ENCODE data around the gene SMIM9. TPM values are rescaled to one million over a fixed set of nuclear protein-coding genes. Genes with fewer than 3 reads are reported as not detected.
"Not testable (repeated sequence)": the region's sequence is repeated elsewhere in the genome, so short reads cannot be mapped to it uniquely, and the experiment has no call there.

SMIM9 gene
- total RNA-seq, 1 donor from 2014 or later, result not detected

DNA sequence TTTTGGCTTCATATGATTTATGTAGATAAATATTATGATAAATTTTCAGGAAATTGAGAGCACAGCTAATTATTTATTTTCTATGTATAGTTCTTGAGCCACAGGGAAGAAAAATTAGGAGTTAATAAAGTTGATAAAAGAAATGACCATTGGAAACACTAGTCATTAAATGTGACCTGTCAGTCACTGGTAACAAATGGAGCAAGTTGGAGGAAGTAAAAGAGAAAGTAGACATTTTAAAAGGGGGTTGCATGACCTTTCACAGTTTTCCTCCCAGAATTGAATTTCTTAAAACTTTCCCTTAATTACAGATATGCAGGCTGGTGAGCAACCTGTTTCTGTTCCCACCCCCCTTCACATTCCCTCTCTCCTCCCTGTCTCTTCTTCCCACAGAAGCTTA, 5.3 kb downstream of the SMIM9 start:
- H4K20me1 ChIP-seq (ENCODE audit: low read depth), result no peaks in the 10 kb centered on the region
- no peak overlapping the region for H3K9ac ChIP-seq
- H3F3A ChIP-seq (ENCODE audit: low read depth), result no peaks in the 10 kb centered on the region
- H3K4me2 ChIP-seq, result no peak overlapping the region
- H3K36me3 Mint-ChIP-seq, result no peaks in the 10 kb centered on the region
- H3K27me3 ChIP-seq, result no peaks in the 10 kb centered on the region
- no peaks in the 10 kb centered on the region for H3K4me1 Mint-ChIP-seq
- no peaks in the 10 kb centered on the region for H3K79me2 ChIP-seq (ENCODE audit: low read depth)
- H3K27me3 Mint-ChIP-seq (ENCODE audit: insufficient read depth, low read depth), result peaks cover 3% of the 10 kb centered on the region
- no peak overlapping the region for H3K27ac ChIP-seq
- H3K36me3 ChIP-seq, result no peaks in the 10 kb centered on the region
- H3K4me3 Mint-ChIP-seq, result no peak overlapping the region
- no peaks in the 10 kb centered on the region for H3K4me1 ChIP-seq
- H3K4me3 ChIP-seq, result no peak overlapping the region
- no peak overlapping the region for H2AFZ ChIP-seq (replicated peaks)
- TF ChIP-seq, protein P1, sequence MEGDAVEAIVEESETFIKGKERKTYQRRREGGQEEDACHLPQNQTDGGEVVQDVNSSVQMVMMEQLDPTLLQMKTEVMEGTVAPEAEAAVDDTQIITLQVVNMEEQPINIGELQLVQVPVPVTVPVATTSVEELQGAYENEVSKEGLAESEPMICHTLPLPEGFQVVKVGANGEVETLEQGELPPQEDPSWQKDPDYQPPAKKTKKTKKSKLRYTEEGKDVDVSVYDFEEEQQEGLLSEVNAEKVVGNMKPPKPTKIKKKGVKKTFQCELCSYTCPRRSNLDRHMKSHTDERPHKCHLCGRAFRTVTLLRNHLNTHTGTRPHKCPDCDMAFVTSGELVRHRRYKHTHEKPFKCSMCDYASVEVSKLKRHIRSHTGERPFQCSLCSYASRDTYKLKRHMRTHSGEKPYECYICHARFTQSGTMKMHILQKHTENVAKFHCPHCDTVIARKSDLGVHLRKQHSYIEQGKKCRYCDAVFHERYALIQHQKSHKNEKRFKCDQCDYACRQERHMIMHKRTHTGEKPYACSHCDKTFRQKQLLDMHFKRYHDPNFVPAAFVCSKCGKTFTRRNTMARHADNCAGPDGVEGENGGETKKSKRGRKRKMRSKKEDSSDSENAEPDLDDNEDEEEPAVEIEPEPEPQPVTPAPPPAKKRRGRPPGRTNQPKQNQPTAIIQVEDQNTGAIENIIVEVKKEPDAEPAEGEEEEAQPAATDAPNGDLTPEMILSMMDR (IDR thresholded peaks at IDR 0.05), result no peak
- TF ChIP-seq EZH2phosphoT487 (IDR thresholded peaks at IDR 0.05) (no peak), EZH2 (IDR thresholded peaks at IDR 0.05) (no peak)
- DNase-seq (ENCODE audit: low spot score), result no peak
- H3K9me3 ChIP-seq (ENCODE audit: low read depth), result no peaks in the 10 kb centered on the region
- H3K27ac Mint-ChIP-seq, result no peak overlapping the region
- H3K9me3 Mint-ChIP-seq, result peaks cover 16% of the 10 kb centered on the region

DNA sequence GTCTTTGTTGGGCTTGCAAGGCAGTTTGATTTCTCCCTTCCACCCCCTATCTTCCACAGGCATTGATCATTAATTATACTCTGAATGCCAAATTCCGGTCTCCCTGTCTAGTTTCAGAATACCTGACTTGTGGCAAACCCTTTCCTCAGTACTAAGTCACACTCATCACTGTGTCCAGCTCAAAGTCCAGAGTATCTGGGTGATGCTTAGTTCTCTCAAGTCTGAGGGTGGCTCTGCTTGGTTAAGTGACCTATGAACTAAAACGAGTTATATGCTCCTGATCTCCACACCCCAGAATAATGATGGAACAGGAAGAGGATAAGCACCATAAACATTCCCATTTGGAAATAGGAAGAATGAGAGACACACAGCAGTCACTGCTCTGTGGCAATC, 6.5 kb downstream of the SMIM9 start:
- no peaks in the 10 kb centered on the region for H3K79me2 ChIP-seq (ENCODE audit: low read depth)
- Mint-ChIP-seq H3K9me3 (peaks cover 16% of the 10 kb centered on the region), H3K4me1 (no peaks in the 10 kb centered on the region), H3K27ac (no peak overlapping the region), H3K36me3 (no peaks in the 10 kb centered on the region), H3K27me3 (ENCODE audit: insufficient read depth, low read depth) (peaks cover 3% of the 10 kb centered on the region), H3K4me3 (no peak overlapping the region)
- no peaks in the 10 kb centered on the region for H4K20me1 ChIP-seq (ENCODE audit: low read depth)
- TF ChIP-seq EZH2phosphoT487 (IDR thresholded peaks at IDR 0.05), result no peak
- TF ChIP-seq EZH2 (IDR thresholded peaks at IDR 0.05), result no peak
- TF ChIP-seq, protein P1 (IDR thresholded peaks at IDR 0.05), result no peak
- no peak for DNase-seq (ENCODE audit: low spot score)
- no peaks in the 10 kb centered on the region for H3K27me3 ChIP-seq
- H2AFZ ChIP-seq (replicated peaks), result no peak overlapping the region
- H3K4me3 ChIP-seq, result no peak overlapping the region
- no peaks in the 10 kb centered on the region for H3K4me1 ChIP-seq
- no peak overlapping the region for H3K27ac ChIP-seq
- H3F3A ChIP-seq (ENCODE audit: low read depth), result no peaks in the 10 kb centered on the region
- no peak overlapping the region for H3K4me2 ChIP-seq
- H3K9me3 ChIP-seq (ENCODE audit: low read depth), result no peaks in the 10 kb centered on the region
- no peaks in the 10 kb centered on the region for H3K36me3 ChIP-seq
- H3K9ac ChIP-seq, result no peak overlapping the region

DNA sequence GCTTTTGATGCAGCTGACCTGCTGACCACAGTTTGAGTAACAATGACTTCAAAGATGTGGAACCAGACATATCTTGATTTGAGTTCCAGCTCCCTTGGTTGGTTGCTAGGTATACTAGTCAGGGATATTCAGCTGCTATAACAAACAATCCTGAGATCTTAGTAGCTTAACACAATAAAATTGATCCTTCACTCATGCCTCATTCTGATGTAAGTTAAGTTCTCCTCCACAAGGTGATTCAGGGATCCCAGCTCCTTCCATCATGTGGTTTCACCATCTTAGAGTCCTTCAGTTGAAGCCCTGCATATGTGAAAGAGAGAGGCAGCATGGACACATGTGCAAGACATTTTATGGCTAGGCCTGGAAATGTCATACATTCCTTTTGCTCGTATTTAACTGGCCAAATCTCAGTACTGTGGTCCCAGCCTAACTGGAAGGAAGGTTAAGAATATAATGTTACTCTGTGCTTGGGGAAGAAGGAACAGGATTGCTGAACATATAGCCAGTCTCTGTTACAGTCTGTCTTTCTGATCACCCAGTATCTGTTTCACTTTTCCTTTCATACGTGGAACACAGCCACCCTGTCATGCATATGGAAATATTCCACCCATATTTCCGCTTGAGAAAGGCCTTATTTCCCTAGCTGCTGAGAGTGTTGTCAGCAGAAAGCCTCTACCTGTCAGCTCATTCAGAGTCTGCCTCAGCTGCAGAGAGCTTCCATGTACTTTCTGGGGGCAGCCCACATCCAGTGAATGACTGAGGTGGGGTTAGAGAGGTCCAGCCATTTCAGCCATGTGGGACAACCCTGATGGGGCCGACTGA, 7.1 kb downstream of the SMIM9 start:
- H2AFZ ChIP-seq (replicated peaks), result no peak overlapping the region

DNA sequence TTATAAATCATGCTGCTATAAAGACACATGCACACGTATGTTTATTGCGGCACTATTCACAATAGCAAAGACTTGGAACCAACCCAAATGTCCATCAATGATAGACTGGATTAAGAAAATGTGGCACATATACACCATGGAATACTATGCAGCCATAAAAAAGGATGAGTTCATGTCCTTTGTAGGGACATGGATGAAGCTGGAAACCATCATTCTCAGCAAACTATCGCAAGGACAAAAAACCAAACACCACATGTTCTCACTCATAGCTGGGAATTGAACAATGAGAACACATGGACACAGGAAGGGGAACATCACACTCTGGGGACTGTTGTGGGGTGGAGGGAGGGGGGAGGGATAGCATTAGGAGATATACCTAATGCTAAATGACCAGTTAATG, 8.9 kb downstream of the SMIM9 start:
- not testable (repeated sequence) for H3K9ac ChIP-seq; H3K4me2 ChIP-seq; H3K4me3 ChIP-seq; H3K36me3 ChIP-seq; H3K9me3 ChIP-seq (ENCODE audit: low read depth); H3K36me3 Mint-ChIP-seq; H3K27me3 ChIP-seq; H3K27ac ChIP-seq; H3K27me3 Mint-ChIP-seq (ENCODE audit: insufficient read depth, low read depth); H4K20me1 ChIP-seq (ENCODE audit: low read depth); H3K4me1 ChIP-seq; H2AFZ ChIP-seq (replicated peaks); H3K4me1 Mint-ChIP-seq; H3F3A ChIP-seq (ENCODE audit: low read depth); DNase-seq (ENCODE audit: low spot score); H3K4me3 Mint-ChIP-seq; H3K79me2 ChIP-seq (ENCODE audit: low read depth); H3K27ac Mint-ChIP-seq
- peaks cover 20% of the 10 kb centered on the region for H3K9me3 Mint-ChIP-seq

More for the DNA sequence above, 7.1 kb downstream of the SMIM9 start:
- Mint-ChIP-seq H3K27me3 (ENCODE audit: insufficient read depth, low read depth) (peaks cover 3% of the 10 kb centered on the region), H3K4me3 (no peak overlapping the region), H3K4me1 (peaks cover under 1% of the 10 kb centered on the region), H3K27ac (no peak overlapping the region), H3K36me3 (no peaks in the 10 kb centered on the region), H3K9me3 (peaks cover 16% of the 10 kb centered on the region)
- Histone ChIP-seq H3K36me3 (no peaks in the 10 kb centered on the region), H3F3A (ENCODE audit: low read depth) (no peaks in the 10 kb centered on the region), H3K4me1 (no peaks in the 10 kb centered on the region), H3K79me2 (ENCODE audit: low read depth) (no peaks in the 10 kb centered on the region), H4K20me1 (ENCODE audit: low read depth) (no peaks in the 10 kb centered on the region), H3K9ac (no peak overlapping the region), H3K27me3 (no peaks in the 10 kb centered on the region), H3K4me2 (no peak overlapping the region), H3K27ac (no peak overlapping the region), H3K4me3 (no peak overlapping the region), H3K9me3 (ENCODE audit: low read depth) (no peaks in the 10 kb centered on the region)
- no peak for DNase-seq (ENCODE audit: low spot score)
- no peak for TF ChIP-seq EZH2phosphoT487 (IDR thresholded peaks at IDR 0.05)
- TF ChIP-seq, protein P1 (IDR thresholded peaks at IDR 0.05), result no peak
- no peak for TF ChIP-seq EZH2 (IDR thresholded peaks at IDR 0.05)
